ENCODE results near the gene PLCH1. TPM values are rescaled to one million over a fixed set of nuclear protein-coding genes. Genes with fewer than 3 reads are reported as not detected.

Gene PLCH1
- total and polyA plus RNA-seq, 2 of the 13 experiments (the other 11 are each of a cell fraction or from before 2014, with no cell fraction given), result 2.0 to 3.0 TPM

- ATAC-seq (no peak), DNase-seq (ENCODE audit: low spot score) (no peak), FAIRE-seq (no peak)
- no TSS peak for BruUV-seq (replicated peaks)
- 71% methylated on average over 4 of the region's 4 CpGs for WGBS (ENCODE audit: low lambda C conversion rate)
- Histone ChIP-seq H3K27ac (ENCODE audit: extremely low read length, insufficient read depth, low read length) (no peak overlapping the region), H3K4me1 (ENCODE audit: insufficient read depth, low read length) (no peaks in the 10 kb centered on the region), H3K4me2 (ENCODE audit: low read depth, low read length) (no peak overlapping the region), H4K20me1 (ENCODE audit: insufficient read depth, low read length) (no peaks in the 10 kb centered on the region), H3K27me3 (ENCODE audit: control insufficient read depth in 1 of 2, insufficient read depth in 2 of 2, low read length in 2 of 2) (no peaks in the 10 kb centered on the region), H3K9ac (ENCODE audit: insufficient read depth, low read depth, low read length) (no peak overlapping the region), H3K79me2 (ENCODE audit: insufficient read depth, low read length) (no peaks in the 10 kb centered on the region), H2AFZ (ENCODE audit: low read length) (no peak overlapping the region), H3K9me3 (ENCODE audit: low read length) (no peaks in the 10 kb centered on the region), H3K4me3 (replicated peaks in 1 of 3; ENCODE audit: insufficient read depth in 1 of 3, low read depth in 2 of 3, low read length in 3 of 3) (no peak overlapping the region), H3K36me3 (replicated peaks in 1 of 2; ENCODE audit: control insufficient read depth in 1 of 2, insufficient read depth in 2 of 2, low read length in 2 of 2) (no peaks in the 10 kb centered on the region)
- intact Hi-C loops (cut with micrococcal nuclease; ENCODE audit: unreplicated experiment), result no loop called here
- in situ Hi-C loops (cut with HindIII; ENCODE audit: extremely low pct_ligation_motif_present, low pct_unique_long_range_greater_than_20kb), result no loop called here
- ChIA-PET CTCF (ENCODE audit: low intra/inter-chr PET ratio, low total read pairs) (no interaction called here), POLR2A (no interaction called here)
- TF ChIP-seq POLR2A (IDR thresholded peaks at IDR 0.05; ENCODE audit: insufficient read depth in 1 of 2, low read depth in 2 of 2, low read length in 2 of 2) (no peak), MXD3 (CRISPR knock-in tag; IDR thresholded peaks at IDR 0.05) (no peak), ZNF687 (CRISPR knock-in tag; IDR thresholded peaks at IDR 0.05) (no peak), SNAI1 (CRISPR knock-in tag; IDR thresholded peaks at IDR 0.05; ENCODE audit: borderline replicate concordance) (no peak), KAT7 (CRISPR knock-in tag; IDR thresholded peaks at IDR 0.05; ENCODE audit: borderline replicate concordance) (no peak), NR2F1 (CRISPR knock-in tag; IDR thresholded peaks at IDR 0.05) (no peak), THAP8 (CRISPR knock-in tag; IDR thresholded peaks at IDR 0.05; ENCODE audit: borderline replicate concordance) (no peak), ZNF850 (CRISPR knock-in tag; conservative IDR thresholded peaks at IDR 0.05) (no peak)
These were observed 115.8 kb downstream of the PLCH1 start for GRCh38 chr3:155629056-155629455.

Measured in HepG2 (cell line).